B cell (primary cell): ENCODE data around the gene ZNF780A. TPM values are rescaled to one million over a fixed set of nuclear protein-coding genes. Genes with fewer than 3 reads are reported as not detected.

Experiments
- ATAC-seq: fragments of 200-7000 bp; cut with Tn5 transposase; one replicate; pipeline ENCODE4 v1.10.0; 2021; ENCODE audit warnings: low read depth, mild to moderate bottlenecking, moderate number of reproducible peaks, moderate library complexity
- CTCF ChIA-PET: fragments of 350-600 bp; sonication (Branson Sonifier 250); formaldehyde crosslinking; loops from one replicate; lab custom pipeline; 2021; ENCODE audit warnings: antibody characterized with exemption, inconsistent platforms; lab: Charles Lee
- POLR2A ChIA-PET: fragments of 350-600 bp; sonication (Branson Sonifier 250); formaldehyde crosslinking; loops from one replicate; lab custom pipeline; 2021; ENCODE audit warnings: antibody characterized with exemption; lab: Charles Lee
- DNase-seq: peaks from one replicate; pipeline ENCODE4 v3.0.0; 2013
- H2AFZ ChIP-seq: 2 replicates; pipeline ENCODE4 v1.6.1; 2012; ENCODE audit warnings: mild to moderate bottlenecking, low read depth, low read length; ENCODE audit not compliant: insufficient read depth, poor library complexity, severe bottlenecking
- H3K27ac ChIP-seq, 2 donors: 1 replicate in 1 of 2; 2 replicates in 1 of 2; pipeline ENCODE4 v1.5.1; 2012 to 2013; ENCODE audit warnings: low read length in 2 of 2, mild to moderate bottlenecking in 2 of 2, moderate library complexity in 1 of 2
- H3K27me3 ChIP-seq, 4 experiments: fragments of 200-600 bp in 1 of 4; sonication (generic) in 1 of 4; replicated peaks in 1 of 4; 1 replicate in 2 of 4; 2 replicates in 2 of 4; pipeline versions ENCODE4 v1.6.1 to v1.7.0; 2013 to 2016; ENCODE audit warnings: low read length in 3 of 4, mild to moderate bottlenecking in 2 of 4, mixed read lengths in 1 of 4, moderate library complexity in 1 of 4; ENCODE audit not compliant: insufficient read depth in 4 of 4, control insufficient read depth in 3 of 4; ENCODE audit errors: control extremely low read depth in 1 of 4
- H3K36me3 ChIP-seq, 2 experiments: replicated peaks in 1 of 2; 1 replicate in 1 of 2; 2 replicates in 1 of 2; pipeline versions ENCODE4 v1.6.1 to v1.7.1; 2013; ENCODE audit warnings: low read length in 1 of 2; ENCODE audit not compliant: insufficient read depth in 2 of 2, control insufficient read depth in 1 of 2; ENCODE audit errors: control extremely low read depth in 1 of 2, extremely low read depth in 1 of 2
- H3K4me1 ChIP-seq, 2 donors: fragments of 200-600 bp in 1 of 2; sonication (generic) in 1 of 2; 1 replicate in 1 of 2; 2 replicates in 1 of 2; pipeline versions ENCODE4 v1.5.1 to v1.6.1; 2013 to 2017; ENCODE audit warnings: low read length in 2 of 2; ENCODE audit not compliant: control insufficient read depth in 2 of 2, insufficient read depth in 2 of 2
- H3K4me2 ChIP-seq: replicated peaks from 2 replicates; pipeline ENCODE3; 2012; ENCODE audit warnings: mild to moderate bottlenecking, low read depth, low read length; ENCODE audit not compliant: poor library complexity, severe bottlenecking
- H3K4me3 ChIP-seq, 5 experiments: fragments of 200-600 bp in 1 of 5; sonication (generic) in 1 of 5; 1 replicate in 3 of 5; 2 replicates in 2 of 5; pipeline versions ENCODE4 v1.5.1 to v1.7.0; 2011 to 2016; ENCODE audit warnings: low read length in 4 of 5, mild to moderate bottlenecking in 4 of 5, low read depth in 2 of 5, control low read depth in 1 of 5, moderate library complexity in 1 of 5; ENCODE audit not compliant: insufficient read depth in 1 of 5; ENCODE audit errors: control extremely low read depth in 1 of 5, extremely low read depth in 1 of 5
- H3K79me2 ChIP-seq: fragments of 200-600 bp; sonication (generic); one replicate; pipeline ENCODE4 v1.6.0; 2016; ENCODE audit warnings: low read length; ENCODE audit not compliant: control insufficient read depth, insufficient read depth
- H3K9ac ChIP-seq: fragments of 200-600 bp; sonication (generic); 2 replicates; pipeline ENCODE4 v1.6.1; 2017; ENCODE audit warnings: mild to moderate bottlenecking, low read length, moderate library complexity
- H3K9me3 ChIP-seq, 3 donors: one replicate each; pipeline versions ENCODE4 v1.6.1 to v1.7.1; 2013; ENCODE audit warnings: low read length in 2 of 3; ENCODE audit not compliant: control insufficient read depth in 2 of 3, insufficient read depth in 1 of 3; ENCODE audit errors: control extremely low read depth in 1 of 3
- H4K20me1 ChIP-seq: 2 replicates; pipeline ENCODE4 v1.6.0; 2012; ENCODE audit warnings: mild to moderate bottlenecking, low read length; ENCODE audit not compliant: insufficient read depth, control insufficient read depth, poor library complexity, severe bottlenecking
- H3K27ac Mint-ChIP-seq: one replicate; pipeline ENCODE4 v1.8.0; 2021; ENCODE audit warnings: mixed read lengths
- H3K27me3 Mint-ChIP-seq: one replicate; pipeline ENCODE4 v1.8.0; 2021; ENCODE audit warnings: mixed read lengths
- H3K4me1 Mint-ChIP-seq: one replicate; pipeline ENCODE4 v1.8.0; 2021; ENCODE audit warnings: mixed read lengths
- H3K4me3 Mint-ChIP-seq: one replicate; pipeline ENCODE4 v1.8.0; 2021; ENCODE audit warnings: mixed read lengths
- H3K9me3 Mint-ChIP-seq: one replicate; pipeline ENCODE4 v1.8.0; 2022; ENCODE audit warnings: mixed read lengths; ENCODE audit not compliant: insufficient read depth
- EZH2 ChIP-seq: IDR thresholded peaks from 2 replicates; pipeline ENCODE4 v1.6.1; 2012; ENCODE audit warnings: borderline replicate concordance, low read depth, mild to moderate bottlenecking, moderate library complexity, low read length; ENCODE audit not compliant: insufficient read depth, poor library complexity, severe bottlenecking
- WGBS: methylation state at CpG from one replicate; pipeline ENCODE4 v1.1.5; 2013; ENCODE audit warnings: missing lambda C conversion rate; ENCODE audit not compliant: insufficient coverage; 5-methylcytosine and 5-hydroxymethylcytosine counted together
- intact Hi-C: fragments of 100-400 bp; cut with micrococcal nuclease; formaldehyde crosslinking; loops from one replicate; pipeline ENCODE4 v1.10.0; 2022
- polyA plus RNA-seq: library from polyadenylated mRNA; depleted of rRNA; stranded (reverse); fragments of >200 nt; gene quantifications from 2 replicates; pipeline ENCODE4 v1.2.3, GENCODE V29; 2012
- total RNA-seq, 2 donors: library from RNA; stranded (reverse); fragments of 120-200 nt in 1 of 2; gene quantifications; 1 replicate in 1 of 2; 2 replicates in 1 of 2; pipeline versions ENCODE4 v1.2.3 to v1.2.4, GENCODE V29; 2013 to 2022
- TF ChIP-seq, protein P1 (sequence below): fragments of 200-600 bp; IDR thresholded peaks from one replicate; pipeline ENCODE4 v1.8.0; 2022; ENCODE audit warnings: antibody characterized with exemption, mild to moderate bottlenecking

ZNF780A gene
- total and polyA plus RNA-seq, 2 donors (not counting 1 experiment from before 2014, with no cell fraction given) = 9.2 to 32.8 TPM

DNA sequence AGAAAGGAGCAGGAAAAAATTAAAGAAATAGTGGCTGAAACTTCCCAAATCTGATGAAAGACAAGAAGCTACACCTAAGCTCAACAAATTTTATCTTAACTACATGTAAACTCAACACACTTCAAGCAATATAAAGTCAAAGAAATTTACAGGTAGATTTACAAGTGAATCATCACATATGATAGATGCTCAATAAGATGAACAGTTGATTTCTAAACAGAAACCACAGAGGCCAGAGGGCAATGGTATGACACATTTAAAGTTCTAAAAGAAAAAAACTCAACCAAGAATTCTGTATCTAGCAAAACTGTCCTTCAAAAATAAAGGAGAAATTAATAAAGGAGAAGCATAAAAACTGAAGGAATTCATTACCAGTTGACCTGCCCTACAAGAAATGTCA is 39.3 kb upstream of the ZNF780A start:
- Histone ChIP-seq H4K20me1 (no peaks in the 10 kb centered on the region), H3K36me3 (no peaks in the 10 kb centered on the region), H3K9me3 (peaks cover 0 to 6% (median 3%) of the 10 kb centered on the region in 3 donors), H3K4me1 (no peaks in the 10 kb centered on the region), H3K4me3 (no peak overlapping the region), H3K9ac (no peak overlapping the region), H2AFZ (no peak overlapping the region), H3K79me2 (no peaks in the 10 kb centered on the region), H3K27me3 (peaks cover 0 to 11% (median 1%) of the 10 kb centered on the region in 4 experiments), H3K4me2 (no peak overlapping the region), H3K27ac (no peak overlapping the region)
- H3K9me3 Mint-ChIP-seq = peaks cover 8% of the 10 kb centered on the region
- no peak overlapping the region for H3K4me3 Mint-ChIP-seq
- ATAC-seq (no peak), DNase-seq (no peak)
- ChIA-PET POLR2A (no interaction called here), CTCF (interaction anchor here (0.6 to 1.6 kb wide), 2 partner anchors 10 to 179 kb away, joined by 3 to 5 read pairs; no protein-coding TSS in a partner anchor)
- peaks cover 33% of the 10 kb centered on the region for H3K27me3 Mint-ChIP-seq
- TF ChIP-seq, protein P1, sequence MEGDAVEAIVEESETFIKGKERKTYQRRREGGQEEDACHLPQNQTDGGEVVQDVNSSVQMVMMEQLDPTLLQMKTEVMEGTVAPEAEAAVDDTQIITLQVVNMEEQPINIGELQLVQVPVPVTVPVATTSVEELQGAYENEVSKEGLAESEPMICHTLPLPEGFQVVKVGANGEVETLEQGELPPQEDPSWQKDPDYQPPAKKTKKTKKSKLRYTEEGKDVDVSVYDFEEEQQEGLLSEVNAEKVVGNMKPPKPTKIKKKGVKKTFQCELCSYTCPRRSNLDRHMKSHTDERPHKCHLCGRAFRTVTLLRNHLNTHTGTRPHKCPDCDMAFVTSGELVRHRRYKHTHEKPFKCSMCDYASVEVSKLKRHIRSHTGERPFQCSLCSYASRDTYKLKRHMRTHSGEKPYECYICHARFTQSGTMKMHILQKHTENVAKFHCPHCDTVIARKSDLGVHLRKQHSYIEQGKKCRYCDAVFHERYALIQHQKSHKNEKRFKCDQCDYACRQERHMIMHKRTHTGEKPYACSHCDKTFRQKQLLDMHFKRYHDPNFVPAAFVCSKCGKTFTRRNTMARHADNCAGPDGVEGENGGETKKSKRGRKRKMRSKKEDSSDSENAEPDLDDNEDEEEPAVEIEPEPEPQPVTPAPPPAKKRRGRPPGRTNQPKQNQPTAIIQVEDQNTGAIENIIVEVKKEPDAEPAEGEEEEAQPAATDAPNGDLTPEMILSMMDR = no peak
- H3K27ac Mint-ChIP-seq = no peak overlapping the region
- intact Hi-C loops = no loop called here
- H3K4me1 Mint-ChIP-seq = no peaks in the 10 kb centered on the region

DNA sequence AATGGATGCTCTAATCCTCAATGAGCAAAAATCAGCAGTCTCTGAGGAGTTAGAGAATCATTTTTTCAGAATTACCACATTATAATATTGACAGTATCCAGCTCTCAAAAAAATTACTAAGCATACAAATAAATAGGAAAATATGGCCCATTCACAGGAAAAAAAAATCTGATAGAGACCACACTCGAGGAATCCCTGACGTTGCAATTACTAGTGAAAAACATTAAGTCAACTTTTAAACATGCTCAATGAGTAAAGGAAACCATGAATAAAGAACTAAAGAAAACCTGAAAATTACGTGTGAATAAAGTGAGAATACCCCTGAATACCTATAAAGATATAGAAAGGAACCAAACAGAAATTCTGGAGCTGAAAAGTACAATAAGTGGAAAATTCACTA is 38.7 kb upstream of the ZNF780A start:
- H3K4me1 Mint-ChIP-seq = no peaks in the 10 kb centered on the region
- Histone ChIP-seq H3K4me1 (no peaks in the 10 kb centered on the region), H3K36me3 (no peaks in the 10 kb centered on the region), H3K4me3 (no peak overlapping the region), H3K4me2 (no peak overlapping the region), H3K27ac (no peak overlapping the region), H3K9me3 (peaks cover 0 to 6% (median 3%) of the 10 kb centered on the region in 3 donors), H3K9ac (no peak overlapping the region), H2AFZ (no peak overlapping the region), H3K79me2 (no peaks in the 10 kb centered on the region), H4K20me1 (no peaks in the 10 kb centered on the region), H3K27me3 (peaks cover 0 to 11% (median 1%) of the 10 kb centered on the region in 4 experiments)
- H3K27ac Mint-ChIP-seq = no peak overlapping the region
- peaks cover 8% of the 10 kb centered on the region for H3K9me3 Mint-ChIP-seq
- no peak for DNase-seq
- H3K27me3 Mint-ChIP-seq = peaks cover 36% of the 10 kb centered on the region
- TF ChIP-seq EZH2 = no peak
- TF ChIP-seq, protein P1 = no peak
- intact Hi-C loops = no loop called here
- ChIA-PET POLR2A (no interaction called here), CTCF (interaction anchor here (0.6 to 1.6 kb wide), 2 partner anchors 11 to 179 kb away, joined by 3 to 5 read pairs; no protein-coding TSS in a partner anchor)
- ATAC-seq = no peak
- no peak overlapping the region for H3K4me3 Mint-ChIP-seq
- no CpG with 5 or more reads among the region's 3 CpGs for WGBS
